ENCODE data around the gene DEPDC1B.
A peak's percentile ranks its signal among the peaks of the same experiment; 100 is the strongest.
"Not testable (repeated sequence)": the region's sequence is repeated elsewhere in the genome, so short reads cannot be mapped to it uniquely, and the experiment has no call there.

The DEPDC1B gene

DNA sequence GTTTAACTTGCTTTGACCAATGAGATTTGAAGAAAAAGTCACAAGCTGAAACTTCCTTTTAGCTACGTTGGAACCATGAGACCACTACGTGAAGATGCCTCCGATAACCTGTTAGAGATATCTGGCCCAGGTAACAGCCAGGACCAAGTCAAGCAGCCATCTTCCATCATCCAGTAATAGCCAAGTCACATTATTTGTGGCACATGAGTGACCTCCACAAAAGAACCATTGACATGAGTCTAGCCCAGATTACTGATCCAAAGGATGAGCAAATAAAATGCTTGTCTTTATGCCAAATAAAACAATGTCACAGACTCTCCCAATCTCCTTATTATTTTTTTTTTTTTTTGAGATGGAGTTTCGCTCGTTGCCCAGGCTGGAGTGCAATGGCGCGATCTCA lies 1.6 kb downstream of the DEPDC1B start:
- no peak for ATAC-seq

- ATAC-seq = no peak
Measured at GRCh38 chr5:60690326-60690725, 9.6 kb downstream of the DEPDC1B start.

DNA sequence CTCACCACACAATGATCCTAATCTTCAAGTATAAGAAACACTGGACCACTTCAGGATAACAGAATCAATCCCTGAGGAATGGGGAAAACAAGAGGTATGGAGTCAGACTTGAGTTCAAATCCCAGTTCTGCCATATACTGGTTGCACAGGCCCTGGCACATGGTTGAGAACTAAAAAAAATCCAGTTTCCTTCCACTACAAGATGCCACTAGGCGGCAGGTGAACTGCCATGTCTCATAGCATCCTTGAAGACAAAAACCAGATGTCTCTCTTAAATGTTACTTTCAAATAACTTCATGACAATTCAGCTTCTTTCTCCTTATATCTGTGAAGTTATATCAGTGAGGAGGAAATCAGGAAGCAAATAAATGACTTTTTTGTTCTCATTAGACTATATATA lies 11.0 kb downstream of the DEPDC1B start:
- no peak for ATAC-seq

- ATAC-seq = peak; percentile 88 to 95
Measured at GRCh38 chr5:60687927-60688720, 11.8 kb downstream of the DEPDC1B start.

DNA sequence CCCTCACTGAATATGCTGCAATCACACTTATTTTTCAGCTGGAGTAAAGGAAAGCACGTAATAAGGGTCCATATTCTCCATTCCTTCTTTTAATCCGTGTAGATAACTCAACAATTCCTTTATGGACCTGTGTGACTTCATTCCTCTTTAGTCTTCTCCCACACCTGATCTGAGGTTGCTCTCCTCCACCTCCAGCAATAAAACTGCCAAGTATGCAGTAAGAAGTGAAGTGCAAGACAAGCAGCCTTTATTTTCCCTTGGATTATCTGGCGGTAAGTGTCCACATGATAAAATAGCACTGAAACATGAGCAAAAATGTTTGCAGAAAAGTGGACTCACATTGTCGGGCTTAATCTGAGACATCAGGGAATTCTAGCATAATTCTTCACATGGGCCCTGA lies 13.8 kb downstream of the DEPDC1B start:
- no peak for ATAC-seq

GRCh38 chr5:60685700-60686099 lies 14.3 kb downstream of the DEPDC1B start:
- no peak for ATAC-seq

GRCh38 chr5:60685028-60685427 lies 14.9 kb downstream of the DEPDC1B start:
- no peak for ATAC-seq

DNA sequence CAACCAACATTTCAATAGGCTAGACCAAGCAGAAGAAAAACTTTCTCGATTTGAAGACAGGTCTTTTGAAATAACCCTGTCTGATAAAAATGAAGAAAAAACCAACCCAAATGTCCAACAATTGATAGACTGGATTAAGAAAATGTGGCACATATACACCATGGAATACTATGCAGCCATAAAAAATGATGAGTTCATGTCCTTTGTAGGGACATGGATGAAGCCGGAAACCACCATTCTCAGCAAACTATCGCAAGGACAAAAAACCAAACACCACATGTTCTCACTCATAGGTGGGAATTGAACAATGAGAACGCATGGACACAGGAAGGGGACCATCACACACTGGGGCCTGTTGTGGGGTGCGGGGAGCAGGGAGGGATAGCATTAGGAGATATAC lies 18.0 kb downstream of the DEPDC1B start:
- ATAC-seq = not testable (repeated sequence)

GRCh38 chr5:60679816-60680215 lies 20.1 kb downstream of the DEPDC1B start:
- ATAC-seq = no peak

DNA sequence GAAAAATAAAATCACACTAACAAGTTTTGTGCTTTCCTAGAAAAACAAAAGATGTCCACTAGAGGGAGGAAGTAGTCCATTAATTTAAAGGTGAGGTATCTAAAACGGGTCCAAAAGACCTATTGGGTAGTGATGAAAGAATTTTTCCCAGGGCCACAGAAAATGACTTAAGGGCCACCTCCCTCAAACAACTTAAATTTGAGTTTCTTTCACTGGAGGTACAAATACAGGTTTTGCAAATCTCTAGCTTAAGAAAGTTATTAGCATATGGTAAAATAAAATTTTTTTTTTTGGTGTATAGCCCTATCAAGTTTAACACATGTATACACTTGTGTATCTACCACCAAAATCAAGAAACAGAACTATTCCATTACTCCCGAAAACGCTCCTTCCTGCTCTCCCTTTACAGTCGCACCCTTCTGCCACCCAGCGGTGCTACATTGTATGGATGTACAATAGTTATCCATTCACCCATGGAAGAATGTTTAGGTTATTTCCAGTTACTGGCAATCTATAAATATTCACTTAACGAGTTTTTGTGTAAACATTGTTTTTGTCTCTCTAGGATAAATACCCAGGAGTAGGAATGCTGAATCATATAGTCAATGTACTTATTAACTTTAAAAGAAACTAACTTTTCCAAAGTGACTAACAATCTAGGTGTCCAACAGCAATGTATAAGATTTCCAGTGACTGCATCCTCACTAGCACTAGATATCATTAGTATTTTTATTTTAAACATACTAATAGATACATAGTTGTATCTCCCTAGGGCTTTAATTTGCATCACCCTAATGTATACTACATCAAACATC lies 21.9 kb downstream of the DEPDC1B start:
- peak; percentile 21 to 30 for ATAC-seq

DNA sequence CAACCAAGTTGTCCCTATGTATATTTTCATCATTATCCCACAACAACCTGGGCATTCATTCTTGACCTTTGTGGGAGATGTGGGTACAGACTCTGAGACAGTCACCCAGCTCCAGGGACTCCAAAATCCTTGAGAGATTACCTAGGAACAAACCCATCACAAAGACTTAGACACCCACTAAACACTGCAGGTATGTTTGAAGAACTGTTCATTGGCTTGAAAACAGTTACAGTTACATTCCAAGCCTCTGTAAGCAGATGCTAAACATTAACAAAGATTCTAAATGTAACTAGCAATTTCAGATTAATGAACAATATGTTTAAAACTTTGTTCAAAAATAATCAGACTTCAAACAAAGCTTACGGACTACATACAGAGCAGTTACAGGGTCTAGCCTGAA lies 24.7 kb downstream of the DEPDC1B start:
- no peak for ATAC-seq

- no peak for ATAC-seq
Measured at GRCh38 chr5:60674251-60675069, 25.5 kb downstream of the DEPDC1B start.

DNA sequence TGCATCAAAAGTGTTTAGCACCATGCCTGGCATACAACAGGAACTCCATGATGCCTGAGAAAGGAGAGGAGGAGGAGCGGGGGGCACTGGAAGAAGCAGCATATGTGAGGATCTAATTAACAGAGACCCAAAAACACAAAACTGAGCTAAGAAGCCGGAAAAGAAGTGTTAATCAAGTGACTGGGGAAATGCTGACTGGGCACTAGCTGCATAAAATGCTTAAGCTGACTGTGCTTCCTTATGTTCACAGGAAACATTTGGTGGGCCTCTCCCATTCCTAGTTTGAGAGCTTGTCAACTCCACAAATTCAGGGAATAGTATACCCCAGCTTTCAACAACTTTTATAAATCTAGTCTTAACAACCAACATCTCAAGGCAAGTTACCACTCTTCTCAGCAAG lies 26.6 kb downstream of the DEPDC1B start:
- ATAC-seq = no peak

GRCh38 chr5:60672693-60673264 lies 27.2 kb downstream of the DEPDC1B start:
- no peak for ATAC-seq

DNA sequence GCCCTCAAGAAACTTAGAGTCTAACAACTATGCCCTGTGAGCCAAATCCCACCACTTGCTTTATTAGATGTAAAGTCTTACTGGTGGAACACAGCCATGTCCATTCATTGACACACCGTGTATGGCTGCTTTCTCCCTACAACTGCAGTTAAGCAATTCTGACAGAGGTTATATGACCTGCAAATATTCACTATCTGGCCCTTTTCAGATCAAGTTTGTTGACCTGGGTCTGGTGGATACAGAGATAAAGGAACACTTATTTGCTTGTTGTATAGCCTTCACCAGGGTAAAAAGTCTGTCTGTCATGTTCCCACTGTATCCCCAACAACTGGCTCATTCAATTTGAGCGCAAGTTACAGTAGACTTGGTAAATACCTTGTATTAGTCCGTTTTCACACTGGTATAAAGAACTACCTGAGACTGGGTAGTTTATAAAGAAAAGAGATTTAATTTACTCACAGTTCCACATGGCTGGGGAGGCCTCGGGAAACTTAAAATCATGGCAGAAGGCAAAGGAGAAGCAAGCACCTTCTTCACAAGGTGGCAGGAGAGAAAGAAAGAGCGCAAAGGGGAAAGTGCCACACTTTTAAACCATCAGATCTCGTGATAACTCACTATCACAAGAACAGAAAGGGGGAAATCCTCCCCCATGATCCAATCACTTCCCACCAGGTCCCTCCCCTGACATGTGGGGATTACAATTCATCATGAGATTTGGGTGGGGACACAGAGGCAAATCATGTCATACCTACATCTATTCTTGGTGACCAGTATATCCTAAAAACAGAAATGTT lies 27.9 kb downstream of the DEPDC1B start:
- ATAC-seq = no peak

DNA sequence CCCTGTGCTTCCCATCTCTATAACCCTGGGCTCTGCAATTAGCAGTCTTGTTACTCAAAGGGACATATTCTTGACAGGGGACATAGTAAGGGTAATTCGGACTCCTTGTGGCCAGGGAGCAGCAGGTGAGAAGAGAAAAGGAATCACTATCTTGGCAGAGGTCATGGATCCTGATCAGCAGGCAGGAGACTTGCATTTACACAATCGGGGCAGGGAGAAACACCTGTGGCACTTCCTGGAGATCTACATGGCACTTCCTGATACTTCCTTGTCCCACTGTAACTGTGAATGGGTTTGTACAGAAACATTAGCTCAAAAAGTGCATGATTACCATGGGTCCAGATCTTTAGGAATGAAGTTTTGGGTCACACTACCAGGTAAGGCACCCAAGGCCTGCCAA lies 29.2 kb downstream of the DEPDC1B start:
- no peak for ATAC-seq

DNA sequence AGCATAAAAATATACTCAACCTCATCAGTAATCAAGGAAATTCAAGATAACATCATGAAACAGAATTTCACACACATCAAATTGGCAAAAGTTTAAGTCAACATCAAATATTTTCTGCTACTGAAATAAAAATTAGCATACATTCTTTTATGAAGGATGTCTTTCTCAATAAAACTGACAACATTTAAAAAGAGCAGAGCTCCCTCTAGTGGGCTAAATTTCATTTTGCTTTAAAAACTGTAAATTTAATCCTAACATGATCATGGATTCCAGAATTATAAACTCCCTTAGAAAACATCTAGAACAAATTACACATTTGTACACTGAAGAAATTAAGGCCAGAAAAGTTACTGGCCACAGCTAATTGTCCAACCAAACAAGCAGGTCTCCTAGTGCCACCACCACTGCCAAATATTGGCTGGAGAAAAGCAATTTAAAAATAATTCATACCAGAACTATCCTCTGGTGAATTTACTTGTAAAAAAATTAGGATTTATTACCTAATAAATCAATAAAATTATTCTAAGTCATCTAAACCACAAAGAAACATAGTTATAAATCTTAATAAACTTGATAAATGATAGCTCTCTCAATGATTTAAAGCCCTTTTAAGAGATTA lies 31.2 kb downstream of the DEPDC1B start:
- ATAC-seq = no peak

DNA sequence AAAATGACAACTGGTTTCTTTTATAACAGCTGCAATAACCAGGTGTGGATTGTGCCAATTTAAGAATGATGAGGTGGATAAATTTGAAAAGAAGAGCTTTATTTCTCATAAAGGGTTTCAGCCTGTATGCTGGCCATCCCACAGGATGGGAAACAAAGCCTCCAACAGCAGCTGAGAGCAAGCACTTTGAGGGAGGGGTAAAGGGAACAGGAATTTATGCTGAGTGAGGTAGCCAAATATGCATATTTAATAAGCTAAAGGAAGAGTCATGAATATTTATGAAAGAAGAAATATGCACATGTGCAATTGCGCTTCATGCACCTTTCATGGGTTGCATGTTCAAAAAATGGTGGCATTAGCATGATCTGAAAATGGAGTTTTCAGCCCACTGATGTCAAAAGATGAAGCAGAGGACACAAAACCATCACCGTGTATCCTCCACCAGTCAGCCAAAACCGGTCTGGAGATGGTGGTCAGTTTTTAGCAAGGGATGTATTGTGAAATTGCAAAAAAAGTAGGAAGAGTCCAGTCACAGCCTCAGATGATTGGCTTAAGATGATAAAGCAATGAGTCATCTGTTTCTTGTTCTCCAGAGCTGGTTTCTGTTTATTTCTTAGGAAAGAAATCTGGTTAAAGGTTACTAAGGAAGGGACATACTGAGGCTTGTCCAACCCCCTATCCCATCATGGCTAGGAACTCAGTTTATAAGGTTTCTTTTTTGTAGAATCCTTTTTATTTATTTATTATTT lies 47.9 kb downstream of the DEPDC1B start:
- no peak for ATAC-seq

DNA sequence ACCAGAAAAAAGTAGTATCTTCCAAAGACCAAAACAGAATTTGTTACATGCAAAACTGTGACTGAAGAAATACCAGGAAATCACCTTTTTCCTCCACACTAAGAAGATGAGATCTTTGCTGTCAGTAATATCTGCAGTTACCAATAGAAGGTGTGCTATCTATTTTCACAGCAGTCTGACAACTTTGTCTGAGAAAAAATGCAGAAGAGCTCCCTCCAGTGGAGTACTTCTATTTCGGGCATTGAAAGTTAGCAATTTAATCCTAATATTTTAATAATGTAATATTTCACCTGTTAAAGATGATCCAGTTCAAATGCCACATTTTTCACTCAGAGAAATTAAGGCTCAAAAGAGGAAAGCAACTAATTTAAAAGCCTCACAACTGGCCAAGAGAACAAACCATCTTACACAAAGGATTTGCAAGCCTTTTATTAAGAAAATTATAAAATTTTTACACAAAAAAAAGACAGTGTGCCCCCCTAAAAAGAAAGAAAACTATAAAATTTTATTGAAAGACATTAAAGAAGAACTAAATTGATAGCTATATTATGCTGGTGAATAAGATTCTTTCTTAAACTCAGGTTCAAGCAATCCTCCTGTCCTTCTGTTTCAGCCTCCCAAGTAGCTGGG lies 50.6 kb downstream of the DEPDC1B start:
- no peak for ATAC-seq

- ATAC-seq = no peak
Measured at GRCh38 chr5:60648175-60648574, 51.8 kb downstream of the DEPDC1B start.
